Bronchial epithelial cell (primary cell): Measurements from ENCODE around the gene UNC45A. TPM values are rescaled to one million over a fixed set of nuclear protein-coding genes. Genes with fewer than 3 reads are reported as not detected.

ENCODE experiments used
- DNase-seq: peaks from one replicate; pipeline ENCODE4 v3.0.0-alpha.2; 2010; ENCODE audit warnings: low read depth
- FAIRE-seq: peaks from 2 replicates; lab custom pipeline; 2011; peaks lifted over from hg19 to GRCh38; lab: Jason Lieb, UNC
- H3K27me3 ChIP-seq: 2 replicates; pipeline ENCODE4 v1.5.1; 2011; ENCODE audit warnings: low read length; ENCODE audit not compliant: control insufficient read depth, insufficient read depth
- H3K36me3 ChIP-seq: 2 replicates; pipeline ENCODE4 v1.5.1; 2011; ENCODE audit warnings: low read length; ENCODE audit not compliant: control insufficient read depth, insufficient read depth
- H3K4me3 ChIP-seq: 2 replicates; pipeline ENCODE4 v1.5.1; 2011; ENCODE audit warnings: mild to moderate bottlenecking, low read depth, low read length, control low read depth
- CTCF ChIP-seq: IDR thresholded peaks from 2 replicates; pipeline ENCODE4 v1.5.1; 2011; ENCODE audit warnings: mild to moderate bottlenecking, moderate library complexity, low read length, control low read depth, inconsistent platforms; ENCODE audit not compliant: insufficient read depth, severe bottlenecking
- total RNA-seq: library from RNA; depleted of rRNA; stranded (reverse); fragments of >200 nt; gene quantifications from 2 replicates; pipeline ENCODE4 v1.2.1, GENCODE V29; 2014

UNC45A gene
- total RNA-seq, 1 donor from 2014 or later, result 64.8 TPM

- H3K4me3 ChIP-seq, result no peak overlapping the region
- no peaks in the 10 kb centered on the region for H3K27me3 ChIP-seq
- TF ChIP-seq CTCF, result no peak
- DNase-seq (no peak), FAIRE-seq (no peak)
- H3K36me3 ChIP-seq, result no peaks in the 10 kb centered on the region
Observed at GRCh38 chr15:90991587-90992285, 56.7 kb downstream of the UNC45A start.

DNA sequence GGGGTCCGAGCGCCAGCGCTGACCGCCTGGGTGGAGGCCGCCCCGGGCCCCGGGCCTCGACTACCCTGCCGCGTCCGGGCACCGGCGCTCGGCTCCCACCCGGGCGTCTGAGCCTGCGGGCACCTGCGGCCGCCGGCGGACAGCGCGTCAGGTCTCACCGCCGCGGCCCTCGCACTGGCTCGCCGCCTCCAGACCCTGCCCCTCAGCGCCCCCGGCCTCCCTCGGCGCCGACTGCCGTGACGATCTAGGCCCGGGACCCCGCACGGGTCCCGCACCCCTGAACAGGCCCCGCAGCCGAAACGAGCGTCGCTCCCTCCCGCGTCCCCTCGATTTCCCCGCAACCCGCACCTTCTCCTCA, 59.0 kb downstream of the UNC45A start:
- DNase-seq (no peak), FAIRE-seq (no peak)
- H3K27me3 ChIP-seq, result no peaks in the 10 kb centered on the region
- TF ChIP-seq CTCF, result no peak
- H3K36me3 ChIP-seq, result no peaks in the 10 kb centered on the region
- peak overlapping the region; percentile 99 for H3K4me3 ChIP-seq

DNA sequence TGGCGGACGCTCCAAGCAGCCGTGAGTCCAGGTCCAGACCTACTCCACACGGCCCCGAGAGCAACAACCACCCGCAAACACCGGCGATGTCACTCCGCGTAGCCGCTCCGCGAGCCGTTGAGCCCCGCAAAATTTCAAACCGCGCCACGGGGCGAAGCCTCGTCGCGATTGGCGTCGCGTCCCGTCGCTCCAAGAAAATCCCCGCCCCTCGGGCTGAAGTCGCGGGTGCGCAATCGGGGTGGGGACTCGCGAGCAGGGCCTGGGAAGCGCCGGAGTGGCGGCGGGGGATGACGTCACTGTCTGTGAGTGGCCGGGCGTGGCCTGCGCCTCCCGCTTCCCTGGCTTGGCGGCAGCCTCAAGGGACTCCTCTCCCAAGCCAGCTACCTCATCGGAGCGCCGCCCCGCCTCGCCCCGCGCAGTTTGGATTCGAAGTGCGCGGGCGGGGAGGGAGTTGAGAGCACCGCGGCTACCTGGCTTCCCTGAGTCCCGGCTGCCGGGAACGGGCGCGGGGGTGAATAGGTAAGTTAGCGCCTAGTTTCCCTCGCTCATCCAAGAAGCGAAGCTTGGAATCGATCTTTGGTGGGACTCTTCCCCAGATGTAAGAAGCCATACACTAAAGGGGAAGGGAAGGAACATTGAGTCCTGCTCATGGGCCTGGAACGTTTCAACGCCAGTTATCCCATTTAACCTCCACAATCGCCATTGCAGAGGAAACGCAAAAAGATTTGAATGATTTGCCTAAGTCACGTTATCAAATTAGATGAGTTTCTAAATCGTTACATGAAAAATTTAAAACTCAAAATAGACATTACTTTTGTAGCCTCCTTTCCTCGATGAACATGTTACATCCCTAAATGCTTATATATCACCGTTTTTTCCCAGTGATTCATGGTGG, 59.6 kb downstream of the UNC45A start, which contains the start of gene PRC1:
Gene PRC1, minus strand, starts transcription at position 119 of the 895 bp plus-strand sequence. Its CDS starts 118 bp downstream, at position 1.
- TF ChIP-seq CTCF, result no peak
- peak within 1 kb of the TSS; percentile 99 for H3K4me3 ChIP-seq
- no peak for FAIRE-seq

GRCh38 chr15:90998737-90999136, 63.7 kb downstream of the UNC45A start:
- TF ChIP-seq CTCF, result no peak
- no peaks in the 10 kb centered on the region for H3K27me3 ChIP-seq
- no peak for FAIRE-seq
- peaks cover 13% of the 10 kb centered on the region for H3K36me3 ChIP-seq
- H3K4me3 ChIP-seq, result no peak overlapping the region
- no peak for DNase-seq

More for the DNA sequence above, 59.6 kb downstream of the UNC45A start, which contains the start of gene PRC1:
- H3K27me3 ChIP-seq, result no peaks in the 10 kb centered on the region
- DNase-seq, result peak; percentile 95
- peaks cover 3% of the 10 kb centered on the region for H3K36me3 ChIP-seq

DNA sequence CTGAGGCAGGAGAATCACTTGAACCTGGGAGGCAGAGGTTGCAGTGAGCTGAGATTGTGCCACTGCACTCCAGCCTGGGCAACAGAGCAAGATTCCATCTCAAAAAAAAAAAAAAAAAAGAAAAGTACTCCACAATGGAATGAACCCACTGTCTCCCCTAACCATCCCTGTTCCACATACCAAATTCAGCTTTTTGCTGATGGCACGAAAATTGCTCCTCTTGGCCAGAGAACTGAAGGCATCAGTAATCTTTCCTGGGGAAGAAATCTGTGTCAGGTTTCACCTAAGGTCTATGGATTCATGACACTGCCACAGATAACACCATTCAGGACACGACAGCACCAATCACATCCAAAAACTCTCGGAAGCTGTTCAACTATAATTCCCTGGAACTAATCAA, 66.1 kb downstream of the UNC45A start:
- no peak for FAIRE-seq
- Histone ChIP-seq H3K27me3 (no peaks in the 10 kb centered on the region), H3K36me3 (peaks cover 26% of the 10 kb centered on the region), H3K4me3 (no peak overlapping the region)
- DNase-seq, result no peak
- no peak for TF ChIP-seq CTCF

Other genes starting within 250 kb of the UNC45A start
- gene BLM, start 217.9 kb upstream of the UNC45A start, total RNA-seq, result 0.26 TPM in 2 replicates
- 32.1 and 49.9 TPM in 2 replicates for gene FURIN, start 66.7 kb upstream of the UNC45A start, total RNA-seq
- gene FES, start 50.8 kb upstream of the UNC45A start, total RNA-seq, result 2.6 and 3.2 TPM in 2 replicates
- gene MAN2A2, start 32.0 kb upstream of the UNC45A start, total RNA-seq, result 8.4 and 12.3 TPM in 2 replicates
- gene HDDC3, start 2.7 kb upstream of the UNC45A start, total RNA-seq, result 28.5 and 37.6 TPM in 2 replicates
- gene RCCD1, start 19.6 kb downstream of the UNC45A start, total RNA-seq, result 11.6 and 12.9 TPM in 2 replicates
- 6.1 and 14.8 TPM in 2 replicates for gene PRC1, start 59.2 kb downstream of the UNC45A start, total RNA-seq
- 10.5 and 12.2 TPM in 2 replicates for gene VPS33B, start 87.3 kb downstream of the UNC45A start, total RNA-seq
- 0.26 and 0.38 TPM in 2 replicates for gene SV2B, start 165.0 kb downstream of the UNC45A start, total RNA-seq